GM12878 (cell line): ENCODE data around the gene PSMD8.

Experiments
- BRCA1 ChIP-seq: IDR thresholded peaks from 2 replicates; pipeline ENCODE4 v1.6.1; 2011; ENCODE audit warnings: low read depth, low read length, improper control_type of control experiment
- SRF ChIP-seq, 2 experiments: IDR thresholded peaks; 2 replicates each; pipeline ENCODE4 v1.6.1; 2011; ENCODE audit warnings: low read depth in 2 of 2, low read length in 2 of 2, mild to moderate bottlenecking in 1 of 2, moderate library complexity in 1 of 2

DNA sequence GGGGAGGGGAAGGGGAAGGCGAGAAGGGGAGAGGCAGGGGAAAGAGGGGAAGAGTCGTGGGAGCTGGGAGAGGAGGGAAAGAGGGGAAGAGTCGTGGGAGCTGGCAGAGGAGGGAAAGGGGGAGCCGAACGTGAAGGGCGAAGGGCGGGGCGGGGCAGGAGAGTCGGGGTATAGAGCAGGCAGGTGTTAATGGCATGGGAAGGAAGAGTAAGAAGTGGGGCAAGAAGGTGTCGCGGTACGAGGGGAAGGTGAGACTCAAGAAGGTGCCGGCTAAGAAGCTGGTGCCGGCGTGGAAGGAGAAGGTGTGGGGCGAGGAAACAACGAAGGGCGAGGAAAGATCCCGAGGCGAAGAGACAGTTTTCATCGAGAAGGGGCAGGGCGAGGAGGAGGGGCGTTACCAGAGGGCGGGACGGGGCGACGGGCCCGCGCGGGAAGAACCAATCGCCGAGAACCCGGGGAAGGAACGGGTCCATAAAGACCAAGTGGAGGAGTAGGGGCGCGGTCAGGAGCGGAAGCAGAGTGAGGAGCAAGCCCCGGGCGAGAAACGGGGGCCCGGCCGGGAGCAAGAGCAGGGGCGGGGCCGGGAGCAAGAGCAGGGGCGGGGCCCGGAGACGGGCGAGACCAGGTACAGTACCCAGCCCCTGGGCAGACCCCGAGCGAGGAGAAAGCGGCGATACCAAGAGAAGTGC is 38.3 kb upstream of the PSMD8 start:
- TF ChIP-seq BRCA1: no peak
- TF ChIP-seq SRF (IDR thresholded peaks at IDR 0.05; ENCODE audit: low read depth in 2 of 2, low read length in 2 of 2): peak; percentile 14 to 71; a peak in 2 of 4 replicates
